NCI-H146 treated with DMSO at 0.1 percent for 48 hours (cell line): ENCODE data around the gene SIT1.

Experiments
- DNase-seq: peaks from one replicate; lab custom pipeline; 2025; ENCODE audit not compliant: unreplicated experiment; lab: John Stamatoyannopoulos, UW

The SIT1 gene, protein sequence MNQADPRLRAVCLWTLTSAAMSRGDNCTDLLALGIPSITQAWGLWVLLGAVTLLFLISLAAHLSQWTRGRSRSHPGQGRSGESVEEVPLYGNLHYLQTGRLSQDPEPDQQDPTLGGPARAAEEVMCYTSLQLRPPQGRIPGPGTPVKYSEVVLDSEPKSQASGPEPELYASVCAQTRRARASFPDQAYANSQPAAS

DNA sequence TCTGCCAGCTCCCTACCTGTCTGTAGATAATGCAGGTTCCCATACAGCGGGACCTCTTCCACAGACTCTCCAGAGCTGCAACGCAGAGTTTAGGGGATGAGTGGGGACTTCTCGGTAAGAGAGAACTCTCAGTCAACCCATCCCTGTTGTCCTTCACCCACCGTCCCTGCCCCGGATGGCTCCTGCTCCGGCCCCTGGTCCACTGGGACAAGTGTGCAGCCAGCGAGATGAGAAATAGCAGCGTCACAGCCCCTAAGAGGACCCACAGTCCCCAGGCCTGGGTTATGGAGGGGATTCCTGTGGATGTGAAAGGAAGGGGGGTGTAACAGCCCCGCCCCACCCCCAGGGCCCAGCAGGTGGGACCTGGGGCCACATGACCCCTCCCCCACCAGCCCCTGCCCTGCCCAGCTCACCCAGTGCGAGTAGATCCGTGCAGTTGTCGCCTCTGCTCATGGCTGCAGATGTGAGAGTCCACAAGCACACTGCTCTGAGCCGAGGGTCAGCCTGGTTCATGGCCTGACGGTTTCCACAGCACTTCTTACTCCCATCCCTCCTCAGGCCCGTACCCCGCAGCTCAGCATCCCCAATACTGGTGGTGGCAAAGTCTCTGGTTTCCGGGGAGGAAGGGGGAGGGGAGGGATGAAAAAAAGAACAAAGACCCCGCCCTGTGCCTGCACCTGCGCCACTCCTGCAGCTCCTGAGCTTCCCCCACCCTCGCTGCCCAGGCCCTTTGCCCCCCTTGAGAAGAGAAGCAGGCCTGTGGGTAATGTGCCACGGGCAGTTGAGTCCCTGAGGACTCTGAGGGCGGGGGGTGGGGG, at the start of gene SIT1:
Gene SIT1, minus strand, starts transcription at position 591 of the 818 bp plus-strand sequence. Its CDS starts 78 bp downstream, at position 513.
- DNase-seq: no peak

DNA sequence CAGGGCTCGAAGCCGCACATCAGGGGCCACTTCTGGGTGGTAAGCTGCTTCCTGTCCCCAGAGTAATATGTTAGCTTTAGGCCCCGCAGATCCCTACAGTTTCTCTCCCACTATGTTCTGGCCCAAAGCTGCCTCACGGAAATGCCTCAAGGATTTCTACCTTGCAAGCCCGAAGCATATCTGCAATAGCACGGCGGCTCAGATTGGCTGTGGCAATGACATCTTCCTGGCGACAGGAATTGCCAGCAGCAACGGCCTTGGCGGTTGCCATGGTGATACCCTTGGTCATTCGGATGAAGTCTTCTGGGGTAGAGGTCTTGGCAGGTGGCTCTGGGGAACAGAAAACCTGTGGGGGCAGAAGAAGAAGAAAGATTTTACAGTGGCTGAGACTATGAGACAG, 49.3 kb upstream of the SIT1 start:
- no peak for DNase-seq

DNA sequence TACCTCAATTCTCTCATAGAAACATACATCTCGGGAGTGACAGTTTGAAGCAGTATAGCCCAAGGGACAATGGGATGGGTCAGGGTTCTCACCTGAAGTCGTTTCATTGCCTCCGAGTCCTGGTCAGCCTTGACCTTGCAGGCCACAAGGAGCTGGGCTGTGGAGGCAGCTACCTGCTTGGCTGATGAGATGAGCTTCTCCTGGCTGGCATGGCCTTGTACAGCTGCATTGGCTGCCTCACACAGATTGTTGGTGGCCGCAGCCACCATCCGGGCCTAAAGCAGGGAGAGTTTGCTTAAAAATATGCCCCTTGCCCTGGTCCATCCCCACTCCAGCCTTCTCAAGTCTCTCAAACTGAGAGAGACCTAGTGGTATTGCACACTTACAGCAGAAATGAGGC, 47.5 kb upstream of the SIT1 start:
- no peak for DNase-seq

DNA sequence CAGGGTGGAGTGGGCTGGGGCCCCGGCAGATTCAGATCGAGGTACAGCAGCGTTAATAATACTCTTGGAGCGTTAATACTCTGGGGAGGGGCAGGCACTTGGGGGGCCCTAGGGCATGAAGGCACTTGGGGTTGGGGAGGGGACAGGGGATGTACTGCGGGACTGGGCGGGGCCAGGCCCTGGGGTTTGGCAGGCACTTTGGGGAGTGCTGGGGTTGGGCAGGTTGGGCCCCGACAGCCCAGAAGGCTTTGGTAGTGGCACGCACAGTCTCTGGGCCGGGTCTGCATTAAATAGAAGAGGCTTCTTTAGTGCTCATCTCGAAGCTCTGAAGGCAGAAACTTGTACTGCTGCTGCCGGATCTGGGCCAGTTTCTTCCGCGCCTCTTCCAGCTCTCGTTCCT, 46.8 kb upstream of the SIT1 start:
- no peak for DNase-seq

DNA sequence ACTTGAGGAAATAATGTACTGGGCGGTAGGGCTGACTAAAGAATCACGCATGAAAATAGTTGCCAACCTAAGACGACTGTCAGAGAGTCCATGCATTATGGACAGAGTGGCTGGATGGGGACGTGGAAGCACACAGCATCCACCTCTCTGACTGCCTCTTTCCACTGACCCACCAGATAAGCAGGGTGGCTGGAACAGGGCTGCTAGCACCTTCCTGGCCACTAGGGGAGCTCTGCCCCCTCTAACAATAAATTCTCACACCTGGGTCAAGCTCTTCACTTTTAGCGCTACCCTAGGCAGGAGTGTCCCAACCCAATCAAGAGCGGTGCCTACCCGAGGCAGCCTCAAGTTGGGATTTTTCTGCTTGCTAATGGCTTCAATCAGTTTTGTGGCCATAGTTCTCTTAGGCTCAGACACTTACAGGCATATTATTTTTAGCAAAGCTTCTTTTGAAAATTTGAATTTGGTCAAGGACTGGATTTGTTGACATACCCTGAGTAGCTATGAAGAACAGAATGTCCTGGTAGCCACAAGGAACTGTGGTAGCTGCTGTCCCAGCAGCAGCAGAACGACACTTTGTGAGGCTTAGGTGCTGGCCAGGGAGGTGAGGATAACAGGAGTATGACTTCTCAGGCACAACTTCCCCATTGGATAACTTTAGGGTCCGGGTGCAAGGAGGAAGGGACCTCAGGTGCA, 45.9 kb upstream of the SIT1 start:
- DNase-seq: peak; percentile 23

DNA sequence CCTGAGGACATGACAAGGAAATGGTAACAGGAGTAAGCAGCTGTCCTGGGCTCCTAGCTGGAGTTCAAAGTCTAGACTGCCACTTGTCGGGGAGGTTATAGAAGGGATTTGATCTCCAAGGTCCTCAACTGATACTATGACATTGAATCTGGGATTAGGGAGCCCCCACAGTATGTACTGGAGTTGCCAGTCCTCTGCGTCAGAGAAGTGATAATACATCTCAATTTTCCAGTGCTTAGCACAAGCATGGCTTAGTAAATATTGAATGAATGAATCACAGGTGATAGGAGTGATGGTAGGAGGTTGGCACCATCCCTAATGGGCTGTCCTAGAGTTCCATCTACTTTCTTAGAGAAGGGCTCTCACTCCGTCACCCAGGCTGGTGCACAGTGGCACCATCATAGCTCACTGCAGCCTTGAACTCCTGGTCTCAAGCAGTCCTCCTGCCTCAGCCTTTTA, 45.2 kb upstream of the SIT1 start:
- no peak for DNase-seq

DNA sequence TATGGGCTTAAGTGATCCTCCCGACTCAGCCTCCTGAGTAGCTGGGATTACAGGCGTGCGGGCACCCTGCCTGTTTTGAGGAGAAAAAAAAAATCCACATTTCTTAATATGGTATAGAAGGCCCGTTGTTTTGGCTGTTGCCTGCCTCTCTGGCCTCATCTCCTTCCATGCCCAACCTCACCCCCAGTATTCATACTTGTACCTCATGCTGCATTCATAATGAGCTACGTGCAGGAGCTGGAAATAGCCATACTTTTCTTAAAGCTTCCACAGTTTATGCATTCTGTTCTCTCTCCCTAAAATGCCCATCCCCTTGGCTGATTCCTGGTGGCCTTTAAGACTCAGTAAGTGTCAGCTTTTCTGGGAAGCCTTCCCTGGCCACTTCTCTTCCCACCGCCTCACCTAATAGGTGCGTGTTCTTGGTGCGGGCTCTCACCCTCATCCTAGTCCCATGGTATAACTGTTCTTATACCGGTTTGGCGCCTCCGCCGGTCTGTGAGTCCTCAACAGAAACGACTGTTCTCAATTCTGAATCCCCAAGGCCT, 41.1 kb upstream of the SIT1 start:
- no peak for DNase-seq

DNA sequence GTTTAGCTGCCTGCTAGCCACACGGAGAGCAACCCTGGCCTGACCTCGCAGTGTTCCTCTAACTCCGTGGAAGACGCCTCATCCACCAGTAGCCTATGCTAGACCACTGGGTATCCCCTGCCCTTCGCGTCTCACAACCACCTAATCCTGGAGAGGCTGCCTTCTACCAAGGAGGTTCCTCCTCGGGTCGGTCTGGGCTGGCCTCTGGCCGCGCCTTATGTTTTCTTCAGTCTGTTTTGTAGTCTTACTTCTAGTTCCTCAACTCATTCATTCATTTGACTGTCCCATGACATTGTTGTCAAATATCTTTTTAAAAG, 40.6 kb upstream of the SIT1 start:
- no peak for DNase-seq

DNA sequence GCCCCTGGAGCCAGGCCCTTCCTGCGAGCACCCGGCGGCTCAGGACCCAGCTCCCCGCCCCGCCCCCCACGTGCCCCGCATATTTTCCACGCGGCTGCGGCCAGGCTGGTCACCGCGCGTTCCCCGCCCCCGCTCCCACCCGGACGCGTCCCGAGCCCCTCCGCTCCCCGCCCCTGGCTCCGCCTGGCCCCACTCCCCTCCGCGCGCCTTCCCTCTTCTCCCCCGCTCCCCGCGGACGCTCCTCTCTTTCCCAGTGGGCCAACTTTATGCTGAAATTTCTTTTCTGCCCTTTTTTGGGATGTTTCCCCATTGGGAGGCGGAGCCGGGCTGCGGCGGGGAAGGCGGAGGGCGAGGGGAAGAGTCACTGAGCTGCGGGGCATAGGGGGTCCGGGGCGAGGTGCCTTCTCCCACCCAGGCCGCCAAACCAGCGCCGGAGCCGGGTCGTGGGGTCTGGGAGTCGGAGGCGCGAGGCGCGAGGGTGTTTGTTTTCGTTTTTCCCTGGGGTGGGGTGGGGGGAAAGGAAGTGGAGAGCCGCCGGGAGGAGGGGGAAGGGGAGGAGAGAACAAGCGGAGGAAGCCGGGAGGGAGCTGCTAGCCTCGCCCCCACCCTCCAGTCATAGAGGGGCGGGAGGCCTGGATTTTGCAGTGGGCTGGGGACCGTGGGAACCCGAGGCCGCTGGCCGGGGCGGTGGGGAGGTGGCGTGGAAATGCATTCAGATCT, 40.0 kb upstream of the SIT1 start:
- no peak for DNase-seq

DNA sequence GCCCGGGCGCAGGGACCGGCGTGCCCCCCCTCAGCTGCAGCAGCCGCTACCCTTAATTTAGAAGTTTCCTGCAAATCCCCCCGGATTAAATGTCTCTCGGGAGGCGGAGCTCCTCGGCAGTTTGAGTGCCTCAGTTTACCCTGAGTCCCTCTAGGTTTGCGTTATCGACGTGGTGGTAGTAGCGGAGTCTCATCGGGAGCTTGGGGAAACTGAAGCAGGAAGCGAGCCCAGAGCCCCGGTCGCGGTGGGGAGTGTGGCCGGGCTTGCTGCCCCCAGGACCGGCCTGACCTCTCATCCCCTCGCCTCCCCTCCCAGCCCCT, 39.5 kb upstream of the SIT1 start:
- no peak for DNase-seq

DNA sequence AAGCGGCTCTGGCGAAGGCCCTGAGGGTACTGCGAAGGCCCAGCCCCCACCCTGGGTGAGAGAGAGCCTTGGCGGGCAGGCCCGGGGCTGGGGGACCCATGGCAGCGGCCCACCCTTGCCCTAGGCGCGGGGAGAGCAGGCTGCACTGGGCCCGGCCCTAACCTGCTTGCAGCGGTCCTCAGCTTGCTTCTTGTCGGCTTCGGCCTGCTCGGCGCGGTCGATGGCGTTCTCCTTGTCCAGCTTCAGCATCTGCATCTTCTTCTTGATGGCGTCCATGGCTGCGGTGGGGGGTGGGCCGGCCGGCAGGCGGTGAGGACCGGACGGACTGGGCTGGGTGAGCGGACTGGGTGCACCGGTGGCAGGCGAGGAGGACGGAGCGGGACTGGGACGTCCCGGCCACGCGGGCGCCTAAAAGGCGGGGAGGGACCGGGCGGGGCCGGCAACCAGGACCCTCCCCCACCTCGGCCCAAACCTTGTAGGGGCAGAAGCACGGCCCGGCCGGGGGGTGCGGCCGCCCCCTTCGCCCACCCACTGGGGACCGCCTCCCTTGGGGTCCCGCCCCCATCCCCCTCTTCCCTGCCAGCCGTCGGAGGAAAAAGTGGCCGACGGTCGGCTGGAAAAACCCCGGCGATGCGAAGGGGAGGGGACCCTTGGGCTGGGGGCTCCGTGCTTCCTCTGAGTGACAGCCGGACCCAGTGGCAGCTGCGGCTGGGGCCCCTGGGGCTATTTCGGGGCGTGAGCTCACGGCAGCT, 39.0 kb upstream of the SIT1 start, which contains the start of gene TPM2:
Gene TPM2, minus strand, starts transcription at position 384 of the 752 bp plus-strand sequence. Its CDS starts 108 bp downstream, at position 276.
- DNase-seq: no peak

DNA sequence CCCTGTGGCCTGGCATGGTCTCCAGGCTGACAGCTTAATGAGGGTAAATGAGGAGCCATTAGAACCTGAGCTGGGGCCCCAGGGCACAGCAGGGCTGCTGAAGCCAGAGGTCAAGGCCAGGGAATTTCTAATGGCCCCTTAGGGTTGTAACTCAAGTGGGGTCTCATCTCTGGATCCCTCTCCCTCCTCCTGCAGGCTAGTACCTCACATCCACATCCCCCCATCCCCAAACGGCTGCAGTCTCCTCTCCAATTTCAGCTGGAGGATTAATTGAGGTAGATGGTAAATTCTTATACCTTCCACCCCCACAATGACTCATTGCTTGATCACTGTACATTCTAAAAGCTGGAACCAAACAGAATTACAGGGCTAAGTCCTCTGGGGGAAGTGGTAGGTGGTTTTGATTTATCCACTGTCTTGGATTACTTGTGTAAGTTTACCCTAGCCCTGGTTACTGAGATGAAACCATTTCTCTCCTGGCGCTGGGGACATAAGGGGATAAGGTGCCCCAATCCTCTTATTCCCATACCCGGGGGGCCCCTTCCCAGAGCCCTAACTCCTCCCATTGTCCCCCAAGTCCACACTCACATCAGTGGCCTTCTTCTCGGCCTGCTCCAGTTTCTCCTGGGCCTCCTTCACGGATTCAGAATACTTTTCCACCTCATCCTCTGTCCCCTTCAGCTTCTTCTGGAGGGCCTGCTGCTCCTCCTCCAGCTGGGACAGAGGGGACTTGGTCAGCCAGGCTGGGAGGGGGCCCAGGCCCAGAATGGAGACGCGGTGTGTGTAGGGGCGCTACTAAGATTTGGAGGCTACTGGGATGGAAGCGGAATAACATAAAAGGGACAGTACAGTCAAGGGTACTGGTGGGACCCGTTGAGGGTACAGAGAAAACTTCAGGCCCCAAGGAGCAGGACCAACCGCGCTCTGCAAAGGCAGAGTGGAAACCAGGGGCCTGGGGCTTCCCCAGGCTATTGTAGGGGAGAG, 38.1 kb upstream of the SIT1 start:
- no peak for DNase-seq

DNA sequence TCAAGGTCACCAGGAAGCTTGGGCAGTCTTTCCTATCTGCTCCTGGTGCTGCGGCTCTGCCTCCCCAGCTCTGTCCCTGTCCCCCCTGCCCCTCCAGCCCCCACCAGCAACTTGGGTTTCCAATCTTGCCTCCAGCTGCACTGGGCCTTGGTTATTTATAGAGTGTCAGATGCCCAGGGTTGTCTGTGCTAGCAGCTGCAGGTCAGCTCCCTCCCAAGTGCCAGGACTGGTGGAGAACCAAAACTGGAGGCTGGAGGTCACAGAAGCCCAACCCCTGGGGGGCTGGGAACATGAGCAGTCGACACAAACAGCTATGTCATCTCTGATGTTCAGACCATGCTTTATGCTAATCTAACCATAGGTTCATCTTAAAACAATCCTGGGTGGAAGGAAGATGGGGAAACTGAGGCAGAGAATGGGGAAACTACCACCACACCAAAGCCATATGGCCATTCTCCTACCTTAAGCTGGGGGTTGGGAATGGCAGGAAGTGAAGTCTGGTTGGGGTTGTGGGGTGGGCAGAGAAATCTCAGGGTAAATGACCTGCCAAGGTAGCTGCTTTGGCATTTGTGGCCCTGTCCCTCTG, 37.3 kb upstream of the SIT1 start:
- DNase-seq: no peak

DNA sequence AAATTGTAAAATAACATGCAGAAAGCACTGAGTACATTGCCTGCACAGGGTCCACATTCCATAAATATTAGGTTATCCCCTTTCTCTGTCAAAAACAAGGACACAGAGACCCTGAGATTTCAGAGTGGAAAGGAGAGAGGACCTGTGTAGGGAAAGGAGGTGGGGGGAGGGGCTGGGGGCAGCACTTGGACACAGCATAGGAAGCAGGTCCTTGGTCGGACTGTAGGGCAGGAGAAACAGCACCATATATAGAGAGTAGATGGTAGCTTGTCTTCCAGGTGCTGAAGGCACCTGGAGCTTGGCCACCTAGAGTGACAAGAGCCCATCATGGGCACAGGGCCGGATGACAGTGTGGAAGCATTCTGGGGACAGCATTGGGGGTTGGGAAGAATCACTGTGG, 36.6 kb upstream of the SIT1 start:
- DNase-seq: no peak

DNA sequence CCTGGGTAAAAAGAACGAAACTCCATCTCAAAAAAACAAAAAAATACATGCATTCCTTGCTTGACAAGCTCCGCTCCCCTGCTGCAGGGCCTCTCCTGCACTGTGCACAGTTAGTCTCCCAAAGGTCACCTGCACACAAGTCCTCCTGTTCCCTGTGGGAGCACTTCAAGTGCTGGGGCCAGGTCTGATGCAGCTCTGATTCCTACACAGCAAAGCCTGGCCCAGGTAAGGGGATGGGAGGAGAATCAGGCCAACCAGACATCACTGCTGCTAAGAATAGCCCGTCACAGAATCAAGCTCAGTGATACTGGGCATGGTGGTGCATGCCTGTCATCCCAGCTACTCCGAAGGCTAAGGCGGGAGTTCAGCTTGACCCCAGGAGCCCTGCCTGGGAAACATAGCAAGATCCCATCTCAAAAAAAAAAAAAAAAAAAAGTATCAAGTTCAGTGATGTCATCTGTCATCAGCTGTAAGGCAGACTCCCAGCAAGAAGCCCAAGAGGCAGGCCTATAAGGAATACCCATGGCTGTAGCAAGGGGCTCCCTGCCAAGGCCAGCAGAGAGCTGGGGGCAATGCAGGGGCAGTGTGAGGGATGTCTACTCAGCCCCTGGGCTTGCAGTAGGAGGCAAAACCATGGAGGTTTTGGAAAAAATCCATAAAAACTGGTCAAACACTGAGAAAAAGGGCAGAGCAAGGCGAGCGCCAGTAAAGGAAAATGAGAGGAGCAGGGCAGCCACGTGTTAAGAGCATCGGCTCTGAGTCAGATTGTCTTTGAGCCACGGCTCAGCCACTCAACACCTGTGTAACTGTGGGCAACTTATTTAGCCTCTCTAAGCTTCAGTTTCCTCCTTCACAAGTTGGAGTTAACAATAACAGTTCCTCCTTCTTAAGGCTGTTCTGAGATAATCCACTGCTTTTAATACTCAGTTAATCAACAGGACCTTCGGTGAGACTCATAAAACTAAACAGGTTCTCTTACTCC, 35.8 kb upstream of the SIT1 start:
- DNase-seq: no peak

DNA sequence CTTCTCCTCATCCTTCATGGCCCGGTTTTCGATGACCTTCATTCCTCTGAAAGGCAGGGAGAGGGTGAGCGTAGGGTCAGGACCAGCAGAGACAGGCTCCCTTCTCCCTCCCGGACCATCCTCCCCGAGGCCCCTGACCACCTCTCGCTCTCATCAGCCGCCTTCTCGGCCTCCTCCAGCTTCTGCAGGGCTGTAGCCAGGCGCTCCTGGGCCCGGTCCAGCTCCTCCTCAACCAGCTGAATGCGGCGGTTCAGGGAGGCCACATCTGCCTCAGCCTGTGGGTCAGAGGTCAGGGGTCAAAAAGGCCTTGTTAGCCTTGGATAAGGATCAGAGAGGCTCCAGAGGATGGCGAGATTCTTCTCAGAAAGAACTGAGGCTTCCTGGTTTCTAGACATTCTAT, 34.8 kb upstream of the SIT1 start:
- DNase-seq: no peak

DNA sequence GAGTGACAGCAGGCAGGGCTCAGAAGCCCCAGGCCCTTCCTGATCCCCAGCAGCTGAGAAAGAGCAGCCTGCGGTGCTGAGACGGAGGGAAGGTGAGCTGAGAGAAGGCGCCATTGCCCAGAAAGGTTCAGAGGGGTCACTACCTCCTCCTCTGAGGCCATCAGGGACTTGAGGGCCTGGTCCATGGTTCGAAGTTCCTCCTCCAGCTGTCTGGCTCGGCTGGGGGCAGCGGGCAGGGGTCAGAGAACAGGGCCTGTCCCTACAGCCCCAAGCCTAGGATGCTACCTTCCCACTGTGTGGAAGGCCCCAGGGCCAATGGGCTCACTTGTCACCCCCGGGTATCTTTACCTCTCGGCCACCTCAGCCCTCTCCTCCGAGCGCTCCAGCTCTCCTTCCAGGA, 34.2 kb upstream of the SIT1 start:
- no peak for DNase-seq

DNA sequence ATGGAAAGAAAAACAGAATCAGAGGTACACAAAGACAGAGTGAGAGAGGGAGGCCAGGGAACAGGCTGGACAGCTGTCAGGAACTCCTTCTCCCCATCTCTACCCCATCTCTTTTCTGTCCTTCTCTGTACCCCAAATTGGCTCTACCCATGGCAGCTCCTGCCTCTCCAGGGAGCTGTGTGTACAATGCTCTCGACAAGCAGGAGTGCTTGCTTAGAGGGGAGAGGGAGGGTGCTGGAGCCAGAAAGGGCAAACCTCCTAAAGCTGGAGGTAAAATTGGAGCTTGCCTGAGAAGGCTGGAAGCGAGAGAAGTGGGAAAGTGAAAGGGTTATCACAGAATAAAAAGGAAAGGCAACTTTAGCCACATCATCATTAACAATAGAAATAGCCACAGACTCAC, 32.6 kb upstream of the SIT1 start:
- no peak for DNase-seq
